ENCODE data around the gene SIGLEC8.
A peak's percentile ranks its signal among the peaks of the same experiment; 100 is the strongest.

SIGLEC8 gene

DNA sequence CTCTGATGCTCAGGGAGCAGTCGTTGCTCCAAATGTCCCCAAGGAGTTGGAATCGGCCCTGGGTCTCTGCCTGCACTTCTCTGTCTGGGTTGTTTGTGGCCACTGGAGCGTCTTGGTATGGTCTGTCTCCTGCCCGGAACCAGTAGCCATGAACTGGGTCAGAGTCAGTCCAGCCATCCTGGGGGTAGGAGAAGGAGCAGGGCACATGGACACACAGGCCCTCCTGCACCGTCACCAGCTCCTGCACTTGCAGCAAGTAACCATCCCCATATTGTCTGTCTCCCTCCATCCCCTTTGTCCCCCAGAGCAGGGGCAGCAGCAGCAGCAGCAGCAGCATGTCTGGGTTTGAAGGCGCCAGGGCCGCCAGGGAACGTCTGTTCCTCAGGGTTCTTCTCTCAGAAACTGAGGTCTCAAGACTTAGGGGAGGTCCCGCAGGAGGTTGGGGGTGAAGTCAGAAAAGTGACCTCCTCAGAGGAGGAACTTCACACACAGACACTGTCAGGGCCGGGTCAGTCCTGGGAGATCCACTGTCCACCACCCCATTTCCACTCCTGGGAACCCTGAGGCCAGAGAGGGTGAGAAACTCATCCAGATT lies at the start of gene SIGLEC8:
Gene SIGLEC8 (minus strand): TSS at position 404 of the 595 bp plus-strand sequence. CDS start 67 bp downstream, at position 337.
- peak; percentile 52 for DNase-seq

DNA sequence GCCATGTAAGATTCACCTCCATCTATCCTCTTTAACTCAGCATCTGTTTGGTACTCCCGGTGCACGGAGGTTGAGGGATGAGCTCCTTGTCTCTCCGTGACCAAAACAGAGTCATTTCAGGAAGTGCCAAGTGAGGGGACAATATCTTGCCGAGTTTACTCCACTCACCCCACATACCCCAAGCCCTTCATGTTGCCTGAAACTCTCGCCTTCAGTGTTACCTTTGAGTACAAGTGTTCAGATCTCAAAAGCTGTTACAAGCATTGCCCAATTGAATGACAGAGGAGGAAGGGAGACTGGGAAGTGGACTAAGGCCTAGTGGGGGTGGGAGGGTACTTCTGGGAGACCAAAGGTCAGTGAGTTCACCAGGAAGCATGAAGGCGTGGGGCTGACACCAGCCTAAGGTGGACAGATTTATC lies 49.4 kb upstream of the SIGLEC8 start:
- DNase-seq: peak; percentile 11

DNA sequence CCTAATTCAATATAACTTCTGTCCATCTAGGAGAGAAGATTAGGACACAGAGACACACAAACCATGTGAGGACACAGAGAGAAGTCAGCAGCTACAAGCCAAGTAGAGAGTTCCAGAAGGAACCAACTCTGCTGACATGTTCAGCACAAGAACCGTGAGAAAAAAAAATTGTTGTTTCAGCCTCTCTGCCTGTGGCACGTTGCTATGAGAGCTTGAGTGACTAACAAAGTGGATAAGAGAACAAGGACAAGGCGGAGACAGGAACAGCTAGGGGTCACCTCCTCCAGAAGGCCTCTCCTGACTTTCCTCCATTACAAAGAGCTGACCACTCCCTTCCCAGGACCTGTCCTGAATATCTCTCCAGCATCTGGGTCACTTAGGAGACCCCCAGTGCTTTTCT lies 48.9 kb upstream of the SIGLEC8 start:
- peak; percentile 30 for DNase-seq

DNA sequence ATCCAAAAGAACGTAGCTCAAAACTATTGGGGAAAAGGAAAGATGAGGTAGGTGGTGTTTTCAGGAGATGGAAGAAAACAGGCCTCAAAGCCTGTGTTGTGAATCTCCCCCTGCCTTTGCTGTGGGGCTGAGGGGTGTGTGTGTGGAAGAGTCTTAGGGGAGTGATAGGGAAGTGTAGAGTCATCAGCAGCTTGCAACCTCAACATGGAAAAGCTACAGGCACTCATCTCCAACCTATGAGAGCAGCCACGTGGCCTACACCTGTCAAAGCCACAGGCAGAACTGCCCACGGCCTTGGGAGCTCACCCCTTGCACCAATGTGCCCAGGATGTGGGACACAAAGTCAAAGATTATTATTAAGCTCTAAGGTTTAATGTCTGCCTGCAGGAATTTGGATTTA lies 47.6 kb upstream of the SIGLEC8 start:
- DNase-seq: peak; percentile 35

DNA sequence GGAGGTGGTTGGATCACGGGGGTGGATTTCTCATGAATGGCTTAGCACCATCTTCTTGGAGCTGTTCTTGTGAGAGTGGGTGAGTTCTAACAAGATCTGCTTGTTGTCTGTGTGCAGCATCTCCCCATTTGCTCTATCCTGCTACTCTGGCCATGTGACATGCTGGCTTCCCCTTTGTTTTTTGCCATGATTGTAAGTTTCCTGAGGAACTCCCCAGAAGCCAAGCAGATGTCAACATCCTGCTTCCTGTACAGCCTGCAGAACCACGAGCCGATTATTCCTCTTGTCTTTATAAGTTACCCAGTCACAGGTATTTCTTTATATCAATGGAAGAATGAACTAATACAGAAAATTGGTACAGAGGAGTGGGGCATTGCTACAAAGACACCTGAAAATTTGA lies 45.6 kb upstream of the SIGLEC8 start:
- DNase-seq: peak; percentile 37

DNA sequence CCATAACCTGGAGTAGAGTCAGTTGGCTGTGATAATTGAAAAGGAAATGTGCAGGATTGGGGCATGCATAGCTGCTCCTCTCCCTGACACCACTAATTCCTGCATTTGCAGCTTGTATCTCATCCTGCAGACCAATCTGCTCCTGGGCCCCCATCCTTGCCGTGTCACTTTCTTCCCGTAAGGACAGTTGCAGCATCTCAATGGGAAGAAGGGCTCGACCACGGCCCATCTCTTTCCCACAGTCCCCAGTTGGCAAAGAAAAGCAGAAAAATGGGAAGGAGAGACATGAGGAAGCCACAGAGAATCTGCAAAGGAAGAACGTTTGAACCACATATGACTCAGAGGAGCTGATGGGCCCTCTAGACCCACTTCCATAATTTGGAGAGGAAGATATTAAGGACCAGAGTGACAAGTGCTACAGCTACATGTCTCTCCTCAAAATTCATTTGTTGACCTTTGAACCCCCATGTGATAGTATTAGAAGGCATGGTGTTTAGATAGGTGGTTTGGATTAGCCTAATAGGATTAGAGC lies 45.1 kb upstream of the SIGLEC8 start:
- peak; percentile 11 for DNase-seq

DNA sequence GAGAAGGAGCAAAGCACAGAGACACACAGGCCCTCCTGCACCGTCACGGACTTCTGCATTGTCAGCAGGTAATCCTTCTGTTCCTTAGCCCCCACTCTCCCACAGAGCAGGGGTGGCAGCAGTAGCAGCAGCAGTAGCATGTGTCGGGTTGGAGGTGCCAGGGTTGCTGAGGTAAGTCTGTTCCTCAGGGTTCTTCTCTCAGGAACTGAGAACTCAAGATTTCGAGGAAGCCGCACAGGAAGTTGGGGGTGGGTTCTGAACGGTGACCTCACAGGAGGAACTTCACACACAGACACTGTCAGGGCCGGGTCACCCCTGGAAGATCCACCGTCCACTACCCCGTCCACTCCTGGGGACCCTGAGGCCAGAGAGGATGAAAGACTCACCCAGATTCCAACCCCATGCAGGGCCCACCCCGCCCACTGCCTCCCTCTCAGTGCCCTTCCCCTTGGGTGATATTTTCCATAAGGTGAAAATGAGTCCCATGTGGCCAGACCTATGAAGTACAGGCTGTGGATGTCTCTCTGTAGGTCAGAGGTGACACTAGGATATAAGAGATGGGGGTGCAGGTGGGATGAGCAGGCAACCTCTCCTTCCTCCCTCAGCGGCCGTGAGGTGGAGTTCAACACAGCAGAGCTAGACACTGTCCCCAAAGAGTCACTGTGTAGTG lies 43.5 kb upstream of the SIGLEC8 start, which contains the start of gene SIGLEC12:
Gene SIGLEC12 (minus strand): TSS at position 207 of the 670 bp plus-strand sequence. CDS start 67 bp downstream, at position 140.
- DNase-seq: peak; percentile 61

DNA sequence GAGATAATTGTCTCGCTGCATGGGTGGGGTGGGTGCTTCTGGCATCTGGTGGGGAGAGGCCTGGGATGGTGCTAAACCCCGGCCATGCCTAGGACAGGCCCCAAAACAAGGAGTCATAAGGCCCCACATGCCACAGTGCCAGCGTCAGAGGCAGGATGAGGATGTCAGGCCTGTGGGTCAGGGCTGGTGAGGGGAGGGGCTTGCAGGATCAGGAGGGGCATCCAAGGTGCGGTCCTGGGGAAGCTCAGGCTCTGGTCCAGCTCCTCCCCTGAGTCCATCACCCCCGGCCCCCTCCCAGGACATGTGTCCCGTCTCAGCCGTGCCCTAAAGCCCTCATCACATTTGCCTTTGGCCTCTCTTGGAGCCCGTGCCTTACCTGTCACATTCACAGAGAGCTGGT lies 42.7 kb upstream of the SIGLEC8 start:
- DNase-seq: peak; percentile 54

DNA sequence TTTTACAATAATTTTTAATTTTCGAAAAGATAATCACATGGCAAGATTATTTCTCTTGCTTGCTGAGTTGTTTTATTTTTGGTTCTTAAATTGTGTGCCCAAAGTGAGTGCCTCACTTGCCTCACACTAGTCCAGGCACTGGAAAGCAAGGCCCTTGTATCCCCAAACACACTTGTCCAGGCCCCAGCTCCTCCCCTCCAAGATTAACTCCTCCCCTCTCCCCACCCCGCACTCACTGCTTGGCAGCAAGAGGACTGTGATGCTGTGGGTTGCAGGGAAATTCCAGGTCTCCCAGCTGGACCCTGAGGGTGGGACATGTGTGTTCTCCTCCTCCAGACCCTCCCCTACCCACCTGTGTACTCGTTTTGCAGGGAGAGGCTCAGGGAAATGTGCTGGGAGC lies 39.4 kb upstream of the SIGLEC8 start:
- peak; percentile 21 for DNase-seq

DNA sequence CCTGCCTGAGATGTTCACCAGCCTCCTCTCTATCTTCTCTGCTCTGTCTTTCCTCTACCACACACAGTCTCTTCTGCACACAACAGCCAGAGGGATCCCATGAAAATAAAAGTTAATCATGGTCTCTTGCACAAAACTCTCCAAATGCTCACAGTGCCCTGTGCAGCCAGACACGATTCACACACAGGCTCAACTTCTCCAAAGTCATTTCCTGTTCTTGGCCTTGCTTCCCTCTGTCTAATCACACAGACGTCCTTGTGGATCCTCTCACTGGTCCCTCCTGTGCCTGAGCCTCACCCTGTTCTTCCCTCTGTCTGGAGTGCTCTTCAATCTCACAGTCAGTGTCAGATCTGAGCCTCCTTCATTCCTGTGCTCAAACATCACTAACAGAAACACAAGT lies 35.5 kb upstream of the SIGLEC8 start:
- DNase-seq: peak; percentile 30

DNA sequence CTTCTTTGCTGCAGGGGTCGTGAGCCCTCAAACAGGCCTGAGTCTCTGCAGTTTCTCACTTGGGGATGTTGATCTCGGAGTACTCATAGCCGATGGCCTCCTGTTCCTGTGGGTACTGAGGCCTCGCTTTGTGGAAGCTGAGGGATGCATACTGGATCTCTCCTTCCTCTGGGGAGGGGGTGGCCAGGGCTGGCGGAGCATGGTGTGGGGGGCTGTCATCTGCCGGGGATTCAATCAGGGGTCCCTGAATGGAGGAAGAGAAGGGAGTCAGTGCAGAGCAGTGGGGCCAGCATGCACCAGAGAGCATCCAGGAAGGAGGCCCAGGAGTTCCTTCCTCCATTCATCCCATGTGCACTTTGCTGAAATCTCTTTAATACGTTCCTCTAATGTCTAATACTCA lies 33.3 kb upstream of the SIGLEC8 start:
- peak; percentile 32 for DNase-seq

DNA sequence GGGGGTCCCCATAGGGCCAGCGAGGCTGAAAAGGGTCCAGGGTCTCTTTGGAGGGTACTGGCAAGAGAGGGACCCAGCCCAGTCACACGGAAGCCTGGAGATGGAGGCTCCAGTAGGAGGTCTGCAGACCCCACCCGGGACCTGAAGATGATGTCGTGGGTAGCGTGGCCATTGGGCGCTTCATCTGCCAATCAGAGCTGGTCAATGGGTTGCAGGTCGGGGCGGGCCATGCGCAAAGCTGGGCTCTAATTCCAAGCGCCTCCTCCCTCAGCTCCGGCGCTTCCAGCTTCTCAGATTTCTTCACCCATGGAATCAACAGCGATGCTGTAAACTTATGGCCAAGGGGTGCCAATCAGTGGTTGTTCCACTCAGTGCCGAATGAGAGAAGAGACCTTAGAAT lies 32.4 kb upstream of the SIGLEC8 start:
- DNase-seq: no peak

DNA sequence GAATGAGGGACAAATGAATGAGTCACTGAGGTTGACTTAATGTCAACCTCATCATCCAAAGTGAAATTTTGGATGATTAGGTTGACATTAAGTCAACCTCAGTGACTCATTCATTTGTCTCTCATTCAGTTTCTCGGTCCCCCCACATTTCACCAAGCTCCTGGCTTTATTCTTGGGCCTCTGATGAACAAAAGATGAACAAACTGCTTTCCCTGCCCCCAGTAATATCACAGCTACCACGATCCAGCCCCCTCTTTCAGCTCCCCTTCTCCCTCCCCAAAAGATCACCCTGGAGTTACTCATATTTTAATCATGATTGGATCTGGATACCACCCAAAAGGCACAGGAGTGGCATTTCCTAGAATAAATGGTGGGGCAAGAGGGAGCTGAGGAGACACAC lies 30.9 kb upstream of the SIGLEC8 start:
- peak; percentile 64 for DNase-seq

DNA sequence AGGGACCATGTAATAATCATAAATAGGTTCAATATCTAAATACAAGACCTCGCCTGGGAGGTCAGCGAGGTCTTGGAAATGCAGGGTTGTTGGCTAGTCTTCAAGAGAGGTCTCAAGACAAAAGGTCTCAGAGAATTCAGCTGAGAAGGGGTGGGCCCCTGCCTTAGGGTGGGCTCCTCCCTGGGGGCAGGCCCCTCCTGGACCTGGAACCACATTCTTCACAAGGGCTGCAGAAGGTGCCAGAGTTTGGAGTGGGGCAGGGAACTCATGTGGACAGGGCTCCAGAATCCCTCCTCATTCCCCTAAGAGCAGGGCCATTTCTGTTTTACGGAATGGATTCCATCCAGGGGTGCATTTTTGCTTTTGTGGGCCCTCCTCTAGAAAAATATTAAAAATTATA lies 30.2 kb upstream of the SIGLEC8 start:
- DNase-seq: peak; percentile 55

DNA sequence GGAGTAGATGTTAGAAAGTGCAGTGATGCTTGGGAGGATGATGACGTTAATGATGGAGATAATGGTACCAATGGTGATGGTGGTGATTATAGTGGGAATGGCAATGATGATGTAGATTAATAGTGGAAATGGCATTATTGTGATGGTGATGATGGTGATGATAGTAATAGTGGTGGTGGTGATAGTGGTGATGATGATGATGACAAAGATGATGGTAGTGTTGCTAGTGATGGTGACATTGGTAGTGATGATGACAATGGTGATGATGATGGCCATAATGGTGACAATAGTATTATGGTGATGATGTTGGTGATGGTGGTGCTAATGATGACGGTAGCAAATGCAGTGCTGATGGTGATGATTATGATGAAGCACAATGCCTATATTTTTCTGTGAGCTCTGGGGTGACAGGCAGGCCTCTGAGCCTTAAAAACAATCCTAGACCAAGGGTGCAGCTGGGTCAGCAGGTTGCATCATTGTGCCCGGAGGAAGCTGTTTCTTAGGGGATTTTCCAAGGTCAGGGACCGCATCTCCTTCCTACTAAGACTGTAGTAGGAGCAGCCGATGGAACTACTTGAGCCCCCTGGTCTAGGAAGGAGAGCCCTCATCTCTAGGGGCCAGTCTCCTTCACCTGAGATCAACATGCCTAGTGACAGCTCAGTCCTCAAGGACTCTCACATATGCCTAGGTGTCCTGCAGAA lies 27.9 kb upstream of the SIGLEC8 start:
- peak; percentile 32 for DNase-seq

DNA sequence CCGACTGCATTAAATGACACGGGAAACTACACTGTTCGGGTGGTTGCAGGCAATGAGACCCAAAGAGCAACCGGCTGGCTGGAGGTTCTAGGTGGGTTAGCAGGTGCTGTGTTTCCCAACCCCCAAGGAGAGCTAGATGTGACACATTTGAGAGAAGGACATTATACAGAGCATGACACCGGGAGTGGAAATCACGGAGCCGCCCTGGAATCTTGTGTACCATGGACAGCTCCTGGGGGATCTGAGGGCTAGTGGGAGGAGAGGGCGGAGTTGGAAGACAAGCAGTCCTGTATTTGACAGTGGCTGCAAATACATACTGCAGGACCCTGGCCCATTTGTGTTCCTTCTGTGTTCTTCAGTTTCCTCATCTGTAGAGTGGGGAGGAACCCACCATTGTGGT lies 22.3 kb upstream of the SIGLEC8 start:
- peak; percentile 67 for DNase-seq

DNA sequence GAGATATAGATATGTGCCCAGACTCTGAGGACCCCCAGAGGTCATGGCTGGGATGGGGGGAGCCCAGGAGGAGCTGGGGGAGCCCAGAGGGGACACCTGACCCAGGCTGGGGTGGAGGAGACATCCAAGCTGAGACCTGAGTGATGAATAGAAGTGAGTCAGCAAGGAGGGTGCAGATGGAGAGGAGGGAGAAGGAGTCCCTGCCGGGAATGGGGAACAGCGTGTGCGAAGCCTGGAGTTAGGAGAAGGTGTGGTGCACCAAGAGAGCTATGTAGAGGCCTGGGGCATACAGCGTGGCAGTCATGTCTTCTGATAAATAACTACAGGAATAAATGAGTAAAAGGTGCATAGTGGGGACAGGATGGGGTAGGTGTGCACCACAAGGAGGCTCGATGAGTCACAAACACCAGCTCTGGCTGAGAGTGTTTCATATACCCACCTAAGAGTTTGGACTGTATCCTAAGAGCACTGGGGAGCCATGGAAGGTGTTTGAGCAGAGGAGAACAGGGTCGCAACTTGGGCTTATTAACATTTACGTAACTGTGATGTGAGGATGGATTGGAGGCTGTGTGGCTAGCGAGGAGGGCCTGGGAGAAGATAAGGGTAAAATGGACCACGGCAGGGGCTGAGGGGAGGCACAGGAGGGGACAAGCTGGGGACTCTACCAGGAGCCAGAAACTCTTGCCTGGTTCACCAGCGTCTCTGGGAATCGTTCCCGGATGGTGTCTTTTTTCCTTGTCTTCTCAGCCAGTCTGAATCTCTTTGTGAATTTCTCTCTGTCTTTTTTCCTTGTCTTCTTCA lies 21.5 kb upstream of the SIGLEC8 start:
- DNase-seq: peak; percentile 73

DNA sequence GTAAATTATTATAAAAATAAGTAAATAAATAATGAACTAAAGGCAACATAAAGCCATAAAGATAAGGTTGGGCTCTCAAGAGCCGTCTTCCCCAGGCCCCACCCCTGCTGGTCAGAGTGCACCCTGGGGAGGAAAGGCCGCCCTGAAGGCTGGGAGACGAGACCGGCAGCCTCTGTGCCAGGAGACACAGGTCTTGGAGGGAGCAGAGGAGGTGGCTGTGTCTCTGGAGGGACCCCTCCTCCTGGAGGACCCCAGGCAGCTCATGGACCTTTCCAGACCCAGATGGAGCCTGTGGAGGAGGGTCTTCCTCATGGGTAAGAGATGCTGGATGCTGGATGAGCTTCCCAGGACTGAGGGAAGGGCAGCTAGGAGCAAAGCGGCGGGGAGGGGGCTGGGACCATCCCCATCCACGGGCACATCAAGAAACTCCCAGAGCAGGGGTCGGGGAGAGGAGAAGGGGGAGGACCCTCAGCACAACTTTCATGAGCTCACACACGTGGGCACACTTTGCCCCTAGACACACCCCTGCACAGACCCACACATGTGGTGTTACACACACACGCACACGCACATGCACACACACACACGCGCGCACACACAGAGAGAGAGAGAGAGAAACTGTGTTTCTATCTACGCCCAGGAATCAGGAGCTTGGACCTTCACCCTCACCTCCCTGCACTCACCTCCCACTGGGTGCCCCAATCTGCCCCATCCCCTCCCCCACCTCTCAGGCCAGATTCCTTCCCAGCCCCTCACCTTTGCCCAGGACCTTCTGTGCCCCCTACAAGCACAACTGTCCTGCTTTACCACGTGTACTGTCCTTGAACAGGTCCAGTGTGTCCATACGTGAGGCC lies 20.4 kb upstream of the SIGLEC8 start, which contains the start of gene CEACAM18:
Gene CEACAM18 (plus strand): TSS at position 159 of the 854 bp plus-strand sequence.
- peak; percentile 54 for DNase-seq

DNA sequence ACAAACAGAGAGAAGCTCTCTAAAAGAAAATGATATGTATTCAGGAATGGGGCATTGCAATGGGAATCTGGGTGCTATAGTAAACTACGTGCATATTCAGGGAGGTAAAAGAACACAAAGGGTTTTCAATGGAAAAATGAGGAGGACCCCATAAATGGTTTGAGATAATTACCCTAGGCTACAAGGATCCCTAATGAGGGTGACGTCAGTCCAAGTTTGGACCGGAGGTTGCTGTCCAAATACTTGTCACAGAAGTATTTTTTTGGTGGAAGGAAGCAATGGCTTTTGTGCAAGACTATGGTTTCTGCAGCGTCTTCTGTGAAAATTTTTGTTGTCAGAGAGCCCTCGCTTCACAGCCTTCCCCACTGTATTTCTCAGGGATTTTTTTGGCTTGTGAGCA lies 19.1 kb upstream of the SIGLEC8 start:
- DNase-seq: no peak

DNA sequence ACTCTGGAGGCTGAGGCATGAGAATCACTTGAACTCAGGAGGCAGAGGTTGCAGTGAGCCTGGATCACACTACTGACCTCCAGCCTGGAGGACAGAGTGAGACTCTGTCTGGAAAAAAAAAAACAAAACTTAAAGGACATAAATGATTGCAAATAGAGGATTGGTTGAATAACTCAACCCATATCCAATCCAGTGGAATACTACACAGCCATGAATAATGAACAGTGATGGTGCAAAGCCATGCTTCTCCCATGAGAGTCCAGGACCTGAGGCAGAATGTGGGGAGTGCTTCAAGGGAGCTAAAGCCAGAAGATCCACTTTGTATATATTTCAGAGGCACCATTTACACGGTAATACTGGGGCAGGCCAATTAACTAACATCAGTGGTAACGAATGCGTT lies 17.9 kb upstream of the SIGLEC8 start:
- DNase-seq: no peak

DNA sequence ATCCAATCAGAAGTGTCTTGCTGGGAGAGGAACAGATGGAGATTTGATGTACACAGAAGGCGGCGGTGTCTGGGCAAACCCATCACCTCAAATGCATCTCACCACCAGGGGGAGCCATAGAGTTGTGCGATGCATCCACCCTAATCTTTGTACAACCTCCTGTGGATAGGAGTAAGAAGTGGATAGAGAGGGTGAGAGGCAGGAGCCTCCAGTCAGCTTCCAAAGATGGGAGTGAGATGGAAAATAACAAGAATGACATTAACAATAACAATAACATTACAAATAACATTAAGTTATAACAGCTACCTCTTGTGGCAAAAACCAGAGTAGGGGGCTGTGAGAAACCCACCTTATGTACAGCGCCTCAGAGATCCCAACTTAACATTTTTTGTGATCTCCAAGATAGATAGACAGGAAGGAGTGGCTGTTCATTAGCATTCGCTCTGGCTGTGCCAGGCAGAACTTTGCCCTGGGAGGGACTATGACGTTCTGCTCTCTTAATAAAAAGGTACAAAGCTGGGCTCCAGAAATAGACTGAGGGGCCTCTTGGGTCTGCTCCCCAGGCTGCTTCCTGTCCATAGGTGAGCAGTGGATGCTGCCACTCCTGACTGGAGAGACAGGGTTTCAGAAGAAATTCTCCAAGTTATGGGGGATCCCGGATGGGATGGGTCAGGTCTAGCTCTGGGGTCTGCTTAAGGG lies 14.9 kb upstream of the SIGLEC8 start:
- DNase-seq: peak; percentile 96

All from activated CD8-positive, alpha-beta memory T cell treated with anti-CD3 and anti-CD28 coated beads for 24 hours (primary cell).